HS-27A (cell line): ENCODE results near the gene DCUN1D3.
"Not testable (repeated sequence)": the region's sequence is repeated elsewhere in the genome, so short reads cannot be mapped to it uniquely, and the experiment has no call there.

Source experiments
- DNase-seq: peaks from one replicate; pipeline ENCODE4 v3.0.0-alpha.2; 2012; ENCODE audit warnings: low read depth, missing footprints

DCUN1D3 gene

DNA sequence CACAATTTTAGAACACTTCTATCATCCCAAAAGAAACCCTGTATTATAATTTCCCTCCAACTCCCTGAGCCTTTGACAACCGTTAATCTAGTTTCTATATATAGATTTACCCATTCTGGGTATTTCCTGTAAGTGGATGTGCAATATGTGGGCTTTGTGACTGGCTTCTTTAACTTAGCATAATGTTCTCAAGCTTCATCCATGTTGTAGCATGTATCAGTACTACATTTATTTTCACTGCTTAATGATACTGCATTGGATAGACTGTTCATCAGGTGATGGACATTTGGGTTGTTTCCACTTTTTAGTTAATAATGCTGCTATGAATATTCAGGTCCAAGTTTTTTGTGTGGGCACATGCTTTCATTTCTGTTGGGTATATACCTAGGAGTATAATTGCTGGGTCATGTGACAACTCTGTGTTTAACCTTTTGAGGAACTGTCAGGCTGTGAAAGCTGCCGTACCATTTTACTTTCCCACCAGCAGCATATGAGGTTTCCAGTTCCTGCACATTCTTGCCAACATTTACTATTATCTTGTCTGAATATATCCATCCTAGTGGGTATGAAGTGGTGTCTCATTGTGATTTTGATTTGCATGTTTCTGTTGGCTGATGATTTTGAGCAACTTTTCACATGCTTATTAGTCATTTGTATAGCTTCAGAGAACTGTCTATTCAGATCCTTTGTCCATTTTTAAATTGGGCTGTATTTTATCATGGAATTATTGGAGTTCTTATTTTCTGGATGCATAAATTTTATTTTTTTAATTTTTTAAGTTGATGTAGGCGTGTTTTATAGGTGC lies 77.4 kb downstream of the DCUN1D3 start:
- DNase-seq: no peak

DNA sequence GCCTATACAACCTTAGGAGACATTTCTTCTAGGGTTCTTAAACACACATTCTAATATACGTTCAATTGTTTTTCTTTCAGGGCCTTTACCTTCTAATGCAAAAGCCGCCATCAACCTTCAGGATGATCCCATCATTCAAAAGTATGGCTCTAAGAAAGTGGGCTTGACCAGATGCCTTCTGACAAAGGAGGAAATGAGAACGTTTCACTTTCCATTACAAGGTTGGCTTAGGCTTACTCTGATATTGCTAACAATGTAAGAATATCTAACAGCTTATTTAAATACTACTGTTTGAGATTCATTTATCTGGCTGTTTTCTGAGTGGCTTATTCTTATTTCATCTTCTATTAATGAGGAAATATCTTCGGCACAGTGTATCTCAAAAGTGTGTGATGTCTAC lies 78.5 kb downstream of the DCUN1D3 start:
- DNase-seq: no peak

DNA sequence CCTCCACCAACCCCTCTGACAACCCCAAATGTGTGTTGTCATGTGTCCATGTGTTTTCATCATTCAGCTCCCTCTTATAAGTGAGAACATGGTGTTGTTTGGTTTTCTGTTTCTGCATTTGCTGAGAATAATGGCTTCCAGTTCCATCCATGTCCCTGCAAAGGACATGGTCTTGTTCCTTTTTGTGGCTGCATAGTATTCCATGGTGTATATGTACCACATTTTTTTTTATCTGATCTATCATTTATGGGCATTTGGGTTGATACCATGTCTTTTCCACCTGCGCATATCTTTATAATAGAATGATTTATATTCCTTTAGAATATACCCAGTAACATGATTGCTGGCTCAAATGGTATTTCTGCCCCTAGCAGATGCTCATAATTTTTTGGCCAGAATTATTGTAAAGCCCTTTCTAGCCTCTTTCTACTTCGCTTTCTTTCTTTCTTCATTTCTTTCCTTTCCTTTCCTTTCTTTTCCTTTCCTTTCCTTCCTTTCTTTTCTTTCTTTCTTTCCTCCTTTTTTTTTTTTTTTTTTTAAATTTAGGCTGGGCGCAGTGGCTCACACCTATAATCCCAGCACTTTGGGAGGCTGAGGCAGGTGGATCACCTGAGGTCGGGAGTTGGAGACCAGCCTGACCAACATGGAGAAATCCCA lies 81.1 kb downstream of the DCUN1D3 start:
- no peak for DNase-seq

DNA sequence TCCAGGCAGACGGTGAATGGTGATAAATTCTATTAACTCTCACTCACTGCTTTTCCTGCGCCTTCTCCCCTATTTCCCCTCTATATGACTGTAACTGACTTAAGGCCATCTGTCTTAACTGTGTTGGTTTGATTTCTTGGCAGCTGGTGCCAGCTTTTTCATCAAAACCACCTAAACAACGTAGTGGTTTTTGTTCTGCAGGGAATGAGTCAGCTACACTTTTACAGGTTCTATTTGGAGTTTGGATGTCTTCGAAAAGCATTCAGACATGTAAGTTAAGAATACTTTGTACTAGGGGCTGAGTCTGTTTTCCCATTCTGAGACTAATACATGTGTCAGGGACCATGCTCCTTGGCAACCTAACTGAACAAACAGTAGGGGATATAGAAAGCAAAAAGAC lies 85.4 kb downstream of the DCUN1D3 start:
- DNase-seq: no peak

DNA sequence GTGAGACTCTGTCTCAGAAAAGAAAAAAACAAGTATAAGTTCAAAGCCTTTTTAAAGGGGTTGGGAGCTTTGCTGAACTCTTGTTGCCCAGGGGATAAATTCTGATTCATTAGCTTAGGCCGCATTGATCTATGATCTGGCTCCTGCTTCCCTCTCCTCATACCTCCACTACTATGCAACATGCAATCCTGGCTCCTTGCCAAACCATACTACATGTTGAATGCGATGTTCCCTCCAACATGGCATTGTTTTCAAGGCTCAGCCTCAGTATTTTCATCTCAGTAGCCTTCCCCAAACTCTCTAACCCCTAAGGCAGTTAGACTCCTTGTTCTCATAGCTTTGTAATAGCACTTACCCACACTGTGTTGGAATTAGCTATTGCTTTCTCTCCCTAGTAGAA lies 87.6 kb downstream of the DCUN1D3 start:
- DNase-seq: no peak

DNA sequence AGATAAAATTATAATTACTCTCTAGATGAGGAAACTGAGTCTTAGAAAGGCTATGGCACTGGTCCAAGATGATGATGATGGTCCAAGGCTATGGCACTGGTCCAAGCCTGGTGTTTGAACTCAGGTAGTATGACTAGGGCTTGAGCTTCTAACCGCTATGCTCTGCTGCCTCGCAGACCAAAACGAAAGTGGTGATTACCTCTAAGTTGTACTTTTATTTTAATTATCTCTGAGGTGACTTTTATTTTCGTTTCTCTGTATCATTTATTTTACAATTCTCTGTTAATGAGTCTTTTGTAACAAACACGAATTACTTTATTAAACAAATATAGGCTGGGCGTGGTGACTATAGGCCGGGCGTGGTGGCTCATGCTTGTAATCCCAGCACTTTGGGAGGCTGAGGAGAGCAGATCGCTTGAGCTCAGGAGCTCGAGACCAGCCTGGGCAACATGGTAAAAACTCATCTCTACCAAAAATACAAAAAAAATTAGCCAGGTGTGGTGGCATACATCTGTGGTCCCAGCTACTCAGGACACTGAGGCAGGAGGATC lies 88.2 kb downstream of the DCUN1D3 start:
- no peak for DNase-seq

DNA sequence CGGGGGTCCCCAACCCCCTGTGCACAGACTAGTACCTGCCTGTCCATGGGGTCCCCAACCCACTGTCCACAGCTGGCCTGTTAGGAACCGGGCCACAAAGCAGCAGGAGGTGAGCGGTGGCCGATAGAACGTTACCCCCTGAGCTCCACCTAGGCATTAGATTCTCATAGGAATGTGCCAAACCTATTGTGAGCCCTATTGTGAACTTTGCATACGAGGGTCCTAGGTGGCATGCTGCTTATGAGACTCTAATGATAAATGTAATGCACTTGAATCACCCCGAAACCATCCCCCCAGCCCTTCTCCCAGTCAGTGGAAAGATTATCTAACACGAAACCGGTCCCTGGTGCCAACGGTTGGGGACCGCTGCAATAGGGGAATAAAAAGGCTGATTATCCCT lies 92.3 kb downstream of the DCUN1D3 start:
- DNase-seq: no peak

DNA sequence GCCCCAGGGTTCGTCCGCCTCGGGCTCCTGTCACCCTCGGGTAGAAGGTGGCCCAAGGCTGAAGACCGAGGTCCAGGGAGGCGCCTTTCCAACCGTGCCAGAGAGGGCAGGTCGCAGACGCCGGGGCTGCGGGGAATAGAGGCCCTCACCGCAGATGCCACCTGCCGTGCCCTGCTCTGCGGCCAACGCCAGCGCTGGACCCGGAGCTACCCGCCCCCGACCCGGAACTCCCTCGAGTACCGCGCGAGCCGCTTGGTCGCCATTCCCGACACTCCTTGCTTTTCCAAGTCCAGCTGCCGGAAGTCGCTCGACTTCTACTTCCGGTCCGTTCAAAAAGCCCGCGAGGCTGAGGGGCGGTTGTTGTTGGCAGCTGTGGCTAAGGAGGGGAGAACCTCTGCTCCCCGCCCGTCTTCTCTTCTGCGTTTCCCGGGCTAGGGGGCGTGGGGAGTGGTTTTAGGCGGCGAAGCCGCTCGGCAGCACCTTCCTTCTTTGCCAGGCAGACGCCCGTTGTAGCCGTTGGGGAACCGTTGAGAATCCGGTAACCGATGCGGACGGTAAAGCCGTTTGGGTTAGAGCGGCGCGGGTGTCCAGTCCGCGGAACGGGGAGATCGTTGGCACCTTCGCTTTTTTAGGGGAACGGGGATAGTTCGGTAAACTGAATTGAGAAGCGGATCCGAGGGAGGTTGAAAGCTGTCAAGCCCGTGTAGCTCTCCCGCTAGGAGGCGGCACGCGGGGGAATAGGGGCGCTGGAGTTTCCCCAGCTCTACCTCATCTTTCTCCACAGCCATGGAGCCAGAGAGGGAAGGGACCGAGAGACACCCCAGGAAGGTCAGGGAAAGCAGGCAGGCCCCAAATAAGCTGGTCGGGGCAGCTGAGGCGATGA lies 93.7 kb downstream of the DCUN1D3 start, which contains the start of the genes ERI2 and REXO5:
Gene ERI2 (minus strand): TSS at position 305 of the 883 bp plus-strand sequence. CDS start 42 bp downstream, at position 263.
Gene REXO5 (plus strand): TSS at position 360 of the 883 bp plus-strand sequence. CDS start 427 bp downstream, at position 787.
- DNase-seq: peak; percentile 83

DNA sequence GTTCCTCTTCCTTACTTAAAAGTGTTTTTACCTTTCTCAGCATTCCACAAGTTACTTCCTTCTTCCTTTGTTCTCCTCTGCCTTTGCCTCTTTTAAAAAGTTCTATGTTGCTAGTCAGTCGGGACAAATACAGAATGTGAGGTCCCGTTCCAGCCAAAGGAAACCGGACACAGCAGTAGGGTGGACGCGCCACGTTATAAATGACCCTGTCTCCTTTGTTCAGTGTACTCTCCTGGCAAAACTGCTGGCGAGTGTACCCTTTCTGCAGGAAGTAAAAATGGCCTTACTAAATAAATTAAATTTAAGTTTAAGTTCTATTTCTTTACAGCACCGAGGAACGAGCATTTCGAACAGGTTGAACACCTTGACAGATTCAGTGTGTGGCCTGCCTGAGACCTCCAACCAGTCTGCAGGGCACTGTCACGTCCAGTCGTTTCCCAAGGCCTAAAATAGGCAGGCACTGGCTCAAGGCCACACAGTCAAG lies 94.4 kb downstream of the DCUN1D3 start:
- DNase-seq: not testable (repeated sequence)
